Sciatic nerve (tissue), 2 donors: ENCODE results near the gene ESR1. TPM values are rescaled to one million over a fixed set of nuclear protein-coding genes. Genes with fewer than 3 reads are reported as not detected.
"Not testable (repeated sequence)": the region's sequence is repeated elsewhere in the genome, so short reads cannot be mapped to it uniquely, and the experiment has no call there.

ENCODE experiments used
- ATAC-seq: fragments of 200-7000 bp; cut with Tn5 transposase; one replicate; pipeline ENCODE4 v1.9.1; 2020; ENCODE audit warnings: mild to moderate bottlenecking, moderate library complexity
- DNase-seq: peaks from one replicate; pipeline ENCODE4 v3.0.0-alpha.2; 2020; ENCODE audit warnings: low spot score
- intact Hi-C: fragments of 100-400 bp; cut with DNase I; formaldehyde crosslinking; loops from one replicate; pipeline ENCODE4 v1.14.2; 2022
- total RNA-seq: library from RNA; stranded (reverse); fragmentation: NEBNext Ultra II Directional; extraction: Animal tissue kit (Norgen Biotek cat#: 25700); gene quantifications from one replicate; pipeline ENCODE4 v1.2.1, GENCODE V29; 2021
- donor health status: DM: no; HTN: no; CAD: no.
- donor health status: DM: no; HTN: no; CAD: no.

The ESR1 gene
- total RNA-seq, 1 donor from 2014 or later = 16.5 TPM

GRCh38 chr6:151948002-151948743 is 140.7 kb downstream of the ESR1 start:
- intact Hi-C loops = no loop called here
- no peak for DNase-seq
- peak; percentile 48 for ATAC-seq

- no peak for ATAC-seq
- DNase-seq = no peak
- intact Hi-C loops = no loop called here
These were observed 150.8 kb downstream of the ESR1 start for GRCh38 chr6:151958332-151958731.

GRCh38 chr6:151959086-151959485 is 151.6 kb downstream of the ESR1 start:
- intact Hi-C loops = no loop called here
- DNase-seq = no peak
- no peak for ATAC-seq

- intact Hi-C loops = no loop called here
- DNase-seq = no peak
- no peak for ATAC-seq
These were observed 154.3 kb downstream of the ESR1 start for GRCh38 chr6:151961809-151962208.

GRCh38 chr6:151962246-151962846 is 154.9 kb downstream of the ESR1 start:
- DNase-seq (no peak), ATAC-seq (no peak)
- intact Hi-C loops = no loop called here

GRCh38 chr6:151963001-151963400 is 155.5 kb downstream of the ESR1 start:
- ATAC-seq (no peak), DNase-seq (no peak)
- intact Hi-C loops = no loop called here

GRCh38 chr6:151964412-151964811 is 156.9 kb downstream of the ESR1 start:
- DNase-seq, ATAC-seq, intact Hi-C loops: not testable (repeated sequence)

- DNase-seq (no peak), ATAC-seq (no peak)
These were observed 166.7 kb downstream of the ESR1 start for GRCh38 chr6:151974061-151974617.

GRCh38 chr6:151975795-151976194 is 168.3 kb downstream of the ESR1 start:
- ATAC-seq (no peak), DNase-seq (no peak)
- intact Hi-C loops = no loop called here

More at GRCh38 chr6:151974061-151974617, 166.7 kb downstream of the ESR1 start:
- intact Hi-C loops = no loop called here

- DNase-seq, ATAC-seq, intact Hi-C loops: not testable (repeated sequence)
These were observed 180.7 kb downstream of the ESR1 start for GRCh38 chr6:151988199-151988598.

- DNase-seq = no peak
- ATAC-seq = no peak
- intact Hi-C loops = no loop called here
These were observed 184.6 kb downstream of the ESR1 start for GRCh38 chr6:151992091-151992490.

GRCh38 chr6:151993364-151993763 is 185.9 kb downstream of the ESR1 start:
- ATAC-seq = no peak
- intact Hi-C loops = no loop called here
- no peak for DNase-seq

- intact Hi-C loops = no loop called here
- ATAC-seq (peak; percentile 36), DNase-seq (no peak)
These were observed 191.3 kb downstream of the ESR1 start for GRCh38 chr6:151998784-151999183.

- no peak for ATAC-seq
- intact Hi-C loops = no loop called here
These were observed 191.7 kb downstream of the ESR1 start for GRCh38 chr6:151999194-151999593.

GRCh38 chr6:152001408-152001807 is 193.9 kb downstream of the ESR1 start:
- DNase-seq (no peak), ATAC-seq (no peak)
- intact Hi-C loops = no loop called here

More at GRCh38 chr6:151999194-151999593, 191.7 kb downstream of the ESR1 start:
- DNase-seq = no peak

GRCh38 chr6:152002306-152002705 is 194.8 kb downstream of the ESR1 start:
- no peak for ATAC-seq
- DNase-seq = no peak
- intact Hi-C loops = no loop called here

GRCh38 chr6:152004036-152004566 is 196.6 kb downstream of the ESR1 start:
- DNase-seq (no peak), ATAC-seq (no peak)
- intact Hi-C loops = no loop called here

GRCh38 chr6:152004896-152005295 is 197.4 kb downstream of the ESR1 start:
- ATAC-seq = peak; percentile 53
- no peak for DNase-seq
- intact Hi-C loops = no loop called here

GRCh38 chr6:152008779-152009178 is 201.3 kb downstream of the ESR1 start:
- DNase-seq = no peak
- no peak for ATAC-seq
- intact Hi-C loops = no loop called here

- no peak for ATAC-seq
- intact Hi-C loops = loop anchor here (1.0 kb wide), 1 partner anchor 16 kb away; no protein-coding TSS in a partner anchor
- DNase-seq = no peak
These were observed 204.7 kb downstream of the ESR1 start for GRCh38 chr6:152012227-152012626.
